HFFc6 (cell line): ENCODE measurements around the gene KIRREL3. TPM values are rescaled to one million over a fixed set of nuclear protein-coding genes. Genes with fewer than 3 reads are reported as not detected.

Experiments used
- DNase-seq: peaks from one replicate; pipeline ENCODE4 v3.0.0-alpha.2; 2018
- H3K27ac Mint-ChIP-seq: 2 replicates; pipeline ENCODE4 v1.8.0; 2020; ENCODE audit warnings: mild to moderate bottlenecking, mixed read lengths
- H3K27me3 Mint-ChIP-seq: 2 replicates; pipeline ENCODE4 v1.8.0; 2021; ENCODE audit warnings: mild to moderate bottlenecking, moderate library complexity, mixed read lengths; ENCODE audit not compliant: insufficient read depth
- H3K36me3 Mint-ChIP-seq: 2 replicates; pipeline ENCODE4 v1.8.0; 2021; ENCODE audit warnings: low read depth, mixed read lengths
- H3K4me1 Mint-ChIP-seq: 2 replicates; pipeline ENCODE4 v1.8.0; 2020; ENCODE audit warnings: low read depth, mixed read lengths
- H3K4me3 Mint-ChIP-seq: 2 replicates; pipeline ENCODE4 v1.8.0; 2020; ENCODE audit warnings: mild to moderate bottlenecking, moderate library complexity, mixed read lengths
- H3K9me3 Mint-ChIP-seq: 2 replicates; pipeline ENCODE4 v1.8.0; 2020; ENCODE audit warnings: mild to moderate bottlenecking, mixed read lengths
- total RNA-seq, 6 experiments: library from RNA; stranded (reverse); fragmentation: NEBNext Ultra II Directional; extraction: Animal tissue kit (Norgen Biotek cat#: 25700); gene quantifications; 2 replicates in 1 of 6; 3 replicates in 5 of 6; pipeline ENCODE4 v1.2.3, GENCODE V29; 2021
- TF ChIP-seq, protein P1 (sequence below): fragments of 200-600 bp; sonication (generic); IDR thresholded peaks from 2 replicates; pipeline ENCODE4 v1.5.0; 2021; ENCODE audit warnings: antibody characterized with exemption, mild to moderate bottlenecking

Gene KIRREL3
- total RNA-seq, 6 experiments from 2014 or later: 22.2 to 38.2 (median 33.2) TPM

DNA sequence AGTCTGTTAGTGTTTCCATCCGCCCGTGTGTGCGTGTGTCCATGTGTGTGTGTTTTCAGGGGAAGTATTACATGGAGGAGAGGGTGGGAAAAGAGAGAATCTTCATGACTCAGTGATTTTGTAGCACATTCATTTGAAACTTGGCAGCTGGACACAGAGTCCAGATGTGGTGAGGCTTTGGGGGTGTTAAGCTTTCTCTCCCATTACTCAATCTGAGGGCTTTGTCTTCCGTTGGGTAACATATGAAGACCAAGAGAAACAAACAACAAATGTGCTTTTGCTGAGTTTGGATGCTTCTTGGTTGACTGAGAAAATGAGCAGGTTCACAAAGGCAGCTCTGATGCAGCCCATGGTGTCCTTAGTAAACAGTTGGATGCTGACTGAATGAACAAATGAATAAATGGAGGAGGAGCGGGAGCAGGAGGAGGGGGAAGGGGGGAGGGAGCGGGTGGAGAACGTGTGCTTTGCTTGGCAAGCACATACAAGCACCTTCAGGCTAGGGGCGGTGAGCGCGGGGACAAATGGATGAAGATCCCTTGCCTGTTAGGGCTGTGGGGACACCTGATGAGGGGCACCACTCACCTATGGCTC, 540.8 kb downstream of the KIRREL3 start:
- H3K36me3 Mint-ChIP-seq: peaks cover 6% of the 10 kb centered on the region; the same call in 1 of the 2 replicates
- no peaks in the 10 kb centered on the region; the same call in 1 of the 2 replicates for H3K9me3 Mint-ChIP-seq
- no peak for DNase-seq
- H3K4me3 Mint-ChIP-seq: no peak overlapping the region
- H3K27ac Mint-ChIP-seq: no peak overlapping the region
- no peaks in the 10 kb centered on the region for H3K4me1 Mint-ChIP-seq
- H3K27me3 Mint-ChIP-seq: peaks cover 6% of the 10 kb centered on the region
- TF ChIP-seq, protein P1, sequence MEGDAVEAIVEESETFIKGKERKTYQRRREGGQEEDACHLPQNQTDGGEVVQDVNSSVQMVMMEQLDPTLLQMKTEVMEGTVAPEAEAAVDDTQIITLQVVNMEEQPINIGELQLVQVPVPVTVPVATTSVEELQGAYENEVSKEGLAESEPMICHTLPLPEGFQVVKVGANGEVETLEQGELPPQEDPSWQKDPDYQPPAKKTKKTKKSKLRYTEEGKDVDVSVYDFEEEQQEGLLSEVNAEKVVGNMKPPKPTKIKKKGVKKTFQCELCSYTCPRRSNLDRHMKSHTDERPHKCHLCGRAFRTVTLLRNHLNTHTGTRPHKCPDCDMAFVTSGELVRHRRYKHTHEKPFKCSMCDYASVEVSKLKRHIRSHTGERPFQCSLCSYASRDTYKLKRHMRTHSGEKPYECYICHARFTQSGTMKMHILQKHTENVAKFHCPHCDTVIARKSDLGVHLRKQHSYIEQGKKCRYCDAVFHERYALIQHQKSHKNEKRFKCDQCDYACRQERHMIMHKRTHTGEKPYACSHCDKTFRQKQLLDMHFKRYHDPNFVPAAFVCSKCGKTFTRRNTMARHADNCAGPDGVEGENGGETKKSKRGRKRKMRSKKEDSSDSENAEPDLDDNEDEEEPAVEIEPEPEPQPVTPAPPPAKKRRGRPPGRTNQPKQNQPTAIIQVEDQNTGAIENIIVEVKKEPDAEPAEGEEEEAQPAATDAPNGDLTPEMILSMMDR: no peak

DNA sequence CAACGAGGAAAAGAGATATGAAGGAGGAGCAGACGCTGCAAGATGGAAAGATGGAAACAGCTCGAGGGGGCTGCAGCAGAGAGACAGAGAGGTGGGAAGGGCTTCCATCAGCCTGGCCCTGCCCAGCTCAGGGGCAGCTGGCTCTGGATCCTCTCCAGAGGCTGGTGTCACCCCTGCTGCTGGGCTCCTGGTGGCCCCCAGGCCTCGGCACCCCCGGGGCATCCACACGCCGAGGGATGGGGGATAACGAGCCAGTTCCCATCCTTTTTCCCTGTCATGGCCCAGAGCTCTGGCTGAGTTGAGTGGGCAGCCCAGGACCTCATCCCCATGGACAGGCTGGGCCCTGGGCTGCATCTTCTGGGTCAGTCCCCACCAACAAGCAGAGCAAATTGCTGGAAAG, 542.8 kb downstream of the KIRREL3 start:
- Mint-ChIP-seq H3K4me1 (no peaks in the 10 kb centered on the region), H3K4me3 (no peak overlapping the region), H3K9me3 (no peaks in the 10 kb centered on the region), H3K36me3 (no peaks in the 10 kb centered on the region), H3K27me3 (peaks cover 9% of the 10 kb centered on the region), H3K27ac (no peak overlapping the region)
- TF ChIP-seq, protein P1: no peak
- DNase-seq: no peak

DNA sequence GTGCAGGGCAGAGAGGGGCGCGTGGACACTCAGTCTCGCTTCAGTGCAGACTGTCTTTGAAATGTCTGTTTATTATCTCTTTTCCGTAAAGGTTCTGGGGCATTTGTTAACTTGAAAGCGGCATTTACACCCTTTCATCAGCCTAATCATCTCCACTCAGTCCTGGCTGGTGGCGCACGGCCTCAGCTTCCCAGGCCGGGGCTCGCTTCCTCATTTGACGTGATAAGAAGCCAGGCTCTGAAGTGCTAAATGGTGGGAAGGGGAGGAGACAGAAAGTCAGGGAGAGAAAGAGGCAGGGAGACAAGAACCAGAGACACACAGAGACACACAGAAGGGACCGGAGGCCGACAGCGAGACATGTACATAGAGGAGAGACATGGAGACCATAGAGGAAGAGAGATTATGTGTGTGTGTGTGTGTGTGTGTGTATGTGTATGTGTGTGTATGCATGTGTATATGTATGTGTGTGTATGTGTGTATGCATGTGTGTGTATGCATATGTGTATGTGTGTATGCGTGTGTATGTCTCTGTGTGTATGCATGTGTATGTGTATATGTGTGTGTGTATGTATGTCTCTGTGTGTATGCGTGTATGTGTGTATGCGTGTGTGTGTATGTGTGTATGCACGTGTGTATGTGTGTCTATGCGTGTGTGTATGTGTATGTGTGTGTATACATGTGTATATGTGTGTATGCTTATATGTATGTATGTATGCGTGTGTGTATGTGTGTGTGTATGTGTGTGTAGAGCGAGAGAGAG, 543.6 kb downstream of the KIRREL3 start:
- no peak for DNase-seq
- Mint-ChIP-seq H3K27me3 (peaks cover 7% of the 10 kb centered on the region), H3K4me1 (no peaks in the 10 kb centered on the region), H3K36me3 (peaks cover 1% of the 10 kb centered on the region), H3K4me3 (no peak overlapping the region), H3K9me3 (peaks cover under 1% of the 10 kb centered on the region; the same call in 1 of the 2 replicates), H3K27ac (no peak overlapping the region)
- TF ChIP-seq, protein P1: no peak

DNA sequence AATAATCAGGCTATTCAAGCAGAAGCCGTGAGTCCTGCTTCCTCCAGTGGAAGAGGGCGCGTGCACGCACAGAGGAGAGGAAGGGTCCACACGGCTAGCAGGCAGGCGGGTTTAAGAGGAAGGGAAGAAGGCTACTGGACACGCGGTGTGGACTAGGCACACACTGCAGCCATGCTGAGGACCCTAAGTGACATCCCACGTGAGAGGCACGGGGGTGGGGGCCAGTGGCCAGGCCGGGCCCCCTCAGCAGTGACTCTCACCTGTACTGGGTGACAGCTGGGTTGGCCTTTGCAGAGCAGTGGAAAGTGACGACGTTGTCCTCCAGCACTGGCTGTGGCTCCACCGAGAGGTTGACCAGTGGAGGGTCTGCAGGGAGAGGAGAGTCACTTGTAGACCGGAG, 544.5 kb downstream of the KIRREL3 start:
- TF ChIP-seq, protein P1: no peak
- H3K4me1 Mint-ChIP-seq: no peaks in the 10 kb centered on the region
- H3K27me3 Mint-ChIP-seq: peaks cover 7% of the 10 kb centered on the region
- H3K36me3 Mint-ChIP-seq: peaks cover 10% of the 10 kb centered on the region
- H3K4me3 Mint-ChIP-seq: no peak overlapping the region
- H3K9me3 Mint-ChIP-seq: peaks cover 9% of the 10 kb centered on the region
- no peak overlapping the region for H3K27ac Mint-ChIP-seq
- DNase-seq: no peak

DNA sequence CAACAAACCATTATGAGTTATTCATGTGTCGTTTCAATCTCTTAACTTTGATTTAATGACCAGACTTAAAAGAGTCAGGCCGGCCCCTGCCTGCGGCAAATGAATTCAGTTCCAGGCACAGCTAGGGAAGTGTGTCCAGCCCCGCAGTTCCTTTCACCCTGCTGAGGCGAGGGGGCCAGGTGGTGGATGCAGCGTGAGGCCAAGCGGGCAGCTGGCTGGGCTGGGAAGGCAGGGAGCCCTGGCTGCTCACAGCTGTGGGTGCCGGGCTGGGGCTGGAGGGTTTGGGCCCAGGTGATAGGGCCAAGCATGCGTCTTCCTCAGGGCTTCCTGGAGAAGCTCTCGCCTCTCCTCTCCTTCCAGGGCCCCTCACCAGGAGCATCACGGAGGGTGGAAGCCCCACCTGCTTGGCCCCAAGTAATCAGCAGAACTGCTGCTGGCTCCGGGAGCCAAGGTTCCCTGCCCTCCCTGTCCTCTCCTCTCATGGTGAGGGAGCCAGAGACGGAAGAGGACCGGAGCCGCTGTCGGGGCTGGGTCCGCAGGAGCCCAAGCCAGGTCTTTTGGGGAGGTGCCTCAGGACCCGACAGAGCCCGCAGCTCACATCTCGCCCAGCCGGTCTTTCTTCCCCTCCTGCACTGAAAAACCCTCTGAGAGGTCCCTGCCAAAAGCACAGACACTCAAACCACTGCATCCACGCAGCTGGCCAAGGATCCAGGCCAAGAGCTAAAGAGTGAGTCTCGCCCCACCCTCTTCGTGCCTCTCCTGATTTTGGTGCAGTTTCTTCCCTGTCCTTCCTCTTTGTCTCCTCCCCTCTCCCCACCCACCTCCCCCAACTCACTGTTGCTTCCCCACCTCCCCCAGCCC, 548.1 kb downstream of the KIRREL3 start:
- H3K9me3 Mint-ChIP-seq: peaks cover 22% of the 10 kb centered on the region
- peaks cover 10% of the 10 kb centered on the region for H3K27me3 Mint-ChIP-seq
- TF ChIP-seq, protein P1: no peak
- DNase-seq: no peak
- no peaks in the 10 kb centered on the region for H3K4me1 Mint-ChIP-seq
- no peak overlapping the region for H3K27ac Mint-ChIP-seq
- peaks cover 27% of the 10 kb centered on the region for H3K36me3 Mint-ChIP-seq
- H3K4me3 Mint-ChIP-seq: no peak overlapping the region
